Parathyroid adenoma (tissue), 2 donors: ENCODE results near the gene TMEM106B.

Source experiments
- H2AFZ ChIP-seq: fragments of 300-600 bp; sonication (generic); one replicate; pipeline ENCODE4 v1.7.0; 2017; ENCODE audit warnings: antibody characterized with exemption, mild to moderate bottlenecking
- H3K27ac ChIP-seq: fragments of 300-600 bp; sonication (generic); one replicate; pipeline ENCODE4 v1.7.0; 2017
- H3K27me3 ChIP-seq: fragments of 300-600 bp; sonication (generic); one replicate; pipeline ENCODE4 v1.7.0; 2017; ENCODE audit warnings: low read length; ENCODE audit not compliant: control insufficient read depth, insufficient read depth
- H3K36me3 ChIP-seq: fragments of 300-600 bp; sonication (generic); one replicate; pipeline ENCODE4 v1.7.0; 2017; ENCODE audit warnings: low read length; ENCODE audit not compliant: control insufficient read depth, insufficient read depth
- H3K4me1 ChIP-seq: fragments of 300-600 bp; sonication (generic); one replicate; pipeline ENCODE4 v1.7.0; 2017; ENCODE audit warnings: control low read depth
- H3K4me2 ChIP-seq: fragments of 300-600 bp; sonication (generic); one replicate; pipeline ENCODE4 v1.7.0; 2017; ENCODE audit warnings: low read length
- H3K4me3 ChIP-seq: fragments of 300-600 bp; sonication (generic); one replicate; pipeline ENCODE4 v1.7.0; 2017; ENCODE audit warnings: low read depth, low read length
- H3K79me2 ChIP-seq: fragments of 300-600 bp; sonication (generic); one replicate; pipeline ENCODE4 v1.7.0; 2017; ENCODE audit warnings: control low read depth
- H3K9ac ChIP-seq: fragments of 300-600 bp; sonication (generic); one replicate; pipeline ENCODE4 v1.7.0; 2017; ENCODE audit warnings: mild to moderate bottlenecking
- H3K9me3 ChIP-seq: fragments of 300-600 bp; sonication (generic); one replicate; pipeline ENCODE4 v1.7.0; 2017; ENCODE audit warnings: low read length; ENCODE audit not compliant: control insufficient read depth
- CTCF ChIP-seq: fragments of 300-600 bp; sonication (generic); IDR thresholded peaks from one replicate; pipeline ENCODE4 v1.7.0; 2017; ENCODE audit warnings: antibody characterized with exemption, mild to moderate bottlenecking
- donor health status: primary hyperparathyroidism.

The TMEM106B gene

GRCh38 chr7:12207046-12207445 lies 4.0 kb upstream of the TMEM106B start:
- Histone ChIP-seq H3K4me1 (no peaks in the 10 kb centered on the region), H3K9ac (no peak overlapping the region), H3K27me3 (no peaks in the 10 kb centered on the region), H2AFZ (peak overlapping the region; percentile 69), H3K79me2 (no peaks in the 10 kb centered on the region), H3K9me3 (no peaks in the 10 kb centered on the region), H3K36me3 (no peaks in the 10 kb centered on the region), H3K4me2 (no peak overlapping the region), H3K4me3 (no peak overlapping the region), H3K27ac (no peak overlapping the region)
- TF ChIP-seq CTCF, result no peak

GRCh38 chr7:12209221-12209620 lies 1.9 kb upstream of the TMEM106B start:
- Histone ChIP-seq H3K4me3 (no peak overlapping the region), H3K36me3 (no peaks in the 10 kb centered on the region), H3K4me1 (no peaks in the 10 kb centered on the region), H3K4me2 (no peak overlapping the region), H3K79me2 (peaks cover 10% of the 10 kb centered on the region), H2AFZ (peak overlapping the region; percentile 2), H3K9ac (no peak overlapping the region), H3K27ac (no peak overlapping the region), H3K9me3 (no peaks in the 10 kb centered on the region), H3K27me3 (no peaks in the 10 kb centered on the region)
- TF ChIP-seq CTCF, result no peak

GRCh38 chr7:12210179-12211053 lies 678 bp upstream of the TMEM106B start:
- H3K9ac ChIP-seq, result peak overlapping the region; percentile 12
- TF ChIP-seq CTCF, result no peak
- H3K36me3 ChIP-seq, result no peaks in the 10 kb centered on the region
- H3K27ac ChIP-seq, result peak overlapping the region; percentile 95
- no peaks in the 10 kb centered on the region for H3K4me1 ChIP-seq
- no peaks in the 10 kb centered on the region for H3K27me3 ChIP-seq
- peaks cover 16% of the 10 kb centered on the region for H3K79me2 ChIP-seq
- H3K9me3 ChIP-seq, result no peaks in the 10 kb centered on the region
- peak overlapping the region; percentile 97 for H2AFZ ChIP-seq
- H3K4me2 ChIP-seq, result peak overlapping the region; percentile 90
- H3K4me3 ChIP-seq, result peak overlapping the region; percentile 85

- peak overlapping the region; percentile 81 for H3K9ac ChIP-seq
- H3K4me2 ChIP-seq, result peak overlapping the region; percentile 62
- peak overlapping the region; percentile 95 for H3K27ac ChIP-seq
- H2AFZ ChIP-seq, result peak overlapping the region; percentile 97
- peaks cover 21% of the 10 kb centered on the region for H3K79me2 ChIP-seq
- no peak for TF ChIP-seq CTCF
- H3K4me3 ChIP-seq, result peak overlapping the region; percentile 85
- H3K36me3 ChIP-seq, result no peaks in the 10 kb centered on the region
- H3K27me3 ChIP-seq, result no peaks in the 10 kb centered on the region
- H3K4me1 ChIP-seq, result no peaks in the 10 kb centered on the region
- H3K9me3 ChIP-seq, result no peaks in the 10 kb centered on the region
Observed at GRCh38 chr7:12211711-12212485, 804 bp downstream of the TMEM106B start.
